Cerebellar nuclear complex (tissue), 1 donor: Measurements from ENCODE around the gene CDC42EP5.
"Not testable (repeated sequence)": the region's sequence is repeated elsewhere in the genome, so short reads cannot be mapped to it uniquely, and the experiment has no call there.

Experiments used
- DNase-seq, 2 experiments: peaks; one replicate each; lab custom pipeline; 2025; lab: John Stamatoyannopoulos, UW

Gene CDC42EP5

DNA sequence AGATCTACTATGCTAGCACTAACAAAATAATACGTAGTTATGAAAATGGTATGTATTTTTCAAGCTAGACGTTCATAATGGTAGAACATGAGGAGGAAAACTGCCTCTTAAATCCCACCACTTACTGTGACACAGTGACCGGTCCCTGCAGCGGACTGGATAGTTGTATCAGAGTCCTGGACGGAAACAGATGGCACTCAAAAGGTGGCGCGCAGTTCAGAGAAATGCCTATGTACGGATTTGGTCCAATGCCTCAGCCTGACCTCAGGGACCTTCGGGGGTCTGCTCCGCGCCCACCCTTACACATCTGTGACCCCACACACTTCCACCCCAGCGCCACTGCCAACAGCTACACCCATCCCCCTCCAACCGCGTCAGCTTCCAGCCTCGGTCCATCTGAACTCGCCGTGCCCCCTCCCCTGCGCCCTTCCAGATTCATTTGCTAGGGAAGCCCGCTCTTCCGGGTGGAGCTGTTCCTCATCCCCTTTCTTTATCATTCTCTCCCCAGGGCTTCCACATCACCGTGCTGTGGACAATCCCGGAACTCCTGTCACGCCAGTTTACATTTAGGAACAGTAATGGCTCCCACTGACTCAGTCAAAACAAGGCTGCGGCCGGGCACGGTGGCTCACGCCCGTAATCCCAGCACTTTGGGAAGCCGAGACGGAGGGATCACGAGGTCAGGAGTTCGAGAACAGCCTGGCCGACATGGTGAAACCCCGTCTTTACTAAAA lies 24.9 kb downstream of the CDC42EP5 start:
- no peak for DNase-seq

DNA sequence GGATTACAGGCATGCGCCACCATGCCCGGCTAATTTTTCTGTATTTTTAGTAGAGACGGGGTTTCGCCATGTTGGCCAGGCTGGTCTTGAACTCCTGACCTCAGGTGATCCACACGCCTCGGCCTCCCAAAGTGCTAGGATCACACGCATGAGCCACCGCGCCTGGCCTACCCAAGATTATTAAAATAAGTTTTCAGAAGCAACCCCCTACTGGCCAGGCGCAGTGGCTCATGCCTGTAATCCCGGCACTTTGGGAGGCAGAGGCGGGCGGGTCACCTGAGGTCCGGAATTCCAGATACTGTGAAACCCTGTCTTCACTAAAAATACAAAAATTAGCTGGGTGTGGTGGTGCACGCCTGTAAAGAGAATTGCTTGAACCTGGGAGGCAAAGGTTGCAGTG lies 26.7 kb downstream of the CDC42EP5 start:
- DNase-seq = not testable (repeated sequence)

- DNase-seq = no peak
These were observed 28.4 kb downstream of the CDC42EP5 start for GRCh38 chr19:54444737-54445136.

- no peak for DNase-seq
These were observed 32.5 kb downstream of the CDC42EP5 start for GRCh38 chr19:54440641-54441040.

GRCh38 chr19:54439174-54439851 lies 33.8 kb downstream of the CDC42EP5 start:
- DNase-seq = no peak

DNA sequence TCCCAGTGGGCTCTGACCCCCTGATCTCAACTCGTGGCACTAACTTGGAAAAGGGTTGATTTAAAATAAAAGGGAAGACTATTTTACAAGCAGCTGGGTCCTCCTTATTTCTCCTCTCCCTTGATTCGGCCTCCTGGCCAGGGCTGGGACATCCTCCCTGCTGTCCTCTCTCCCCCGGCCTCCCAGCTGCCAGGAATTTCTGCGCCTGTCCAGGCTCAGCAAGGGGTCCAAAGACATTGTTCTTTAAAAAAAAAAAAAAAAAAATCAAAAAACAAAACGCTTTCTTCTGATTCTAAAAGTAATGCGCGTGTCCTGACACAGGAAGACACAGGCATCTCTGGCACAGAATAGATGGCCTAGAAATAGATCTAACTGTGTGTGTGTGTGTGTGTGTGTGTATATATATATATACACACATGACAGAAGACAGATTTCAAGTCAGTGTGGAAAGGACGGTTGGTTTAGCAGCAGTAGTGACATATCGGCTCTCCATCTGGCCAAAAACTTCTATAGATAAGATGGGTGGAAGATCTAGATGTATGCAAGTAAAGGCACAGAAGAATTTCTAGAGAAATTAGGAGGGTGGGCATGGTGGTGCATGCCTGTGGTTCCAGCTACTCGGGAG lies 36.4 kb downstream of the CDC42EP5 start:
- no peak for DNase-seq

DNA sequence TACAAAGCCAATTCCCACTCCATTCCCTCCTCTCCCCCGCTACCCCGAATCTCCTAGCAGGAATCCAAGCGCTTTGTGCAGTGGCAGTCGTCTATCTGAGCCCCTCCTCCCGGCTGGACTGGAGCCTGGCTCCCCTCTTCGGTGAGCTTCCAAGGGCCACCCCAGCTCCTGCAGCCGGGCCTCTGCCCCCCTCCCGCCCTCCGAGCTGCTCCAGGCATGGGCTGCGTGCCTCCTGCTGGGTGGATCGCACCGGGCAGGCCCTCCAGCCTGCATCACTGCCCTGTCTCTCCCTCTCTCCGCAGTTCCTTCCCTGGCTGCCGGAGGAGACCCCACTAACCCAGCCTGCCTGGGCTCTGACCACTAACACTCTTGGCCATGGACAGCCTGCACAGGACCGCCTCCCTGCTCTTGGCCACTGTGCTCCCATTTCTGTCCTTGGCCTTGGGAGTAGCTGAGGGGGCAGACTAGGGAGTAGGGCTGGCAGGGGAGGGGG lies 37.0 kb downstream of the CDC42EP5 start:
- no peak for DNase-seq

GRCh38 chr19:54435551-54436016 lies 37.5 kb downstream of the CDC42EP5 start:
- DNase-seq = no peak

GRCh38 chr19:54434873-54435214 lies 38.3 kb downstream of the CDC42EP5 start:
- no peak for DNase-seq

GRCh38 chr19:54434112-54434872 lies 38.8 kb downstream of the CDC42EP5 start:
- no peak for DNase-seq

DNA sequence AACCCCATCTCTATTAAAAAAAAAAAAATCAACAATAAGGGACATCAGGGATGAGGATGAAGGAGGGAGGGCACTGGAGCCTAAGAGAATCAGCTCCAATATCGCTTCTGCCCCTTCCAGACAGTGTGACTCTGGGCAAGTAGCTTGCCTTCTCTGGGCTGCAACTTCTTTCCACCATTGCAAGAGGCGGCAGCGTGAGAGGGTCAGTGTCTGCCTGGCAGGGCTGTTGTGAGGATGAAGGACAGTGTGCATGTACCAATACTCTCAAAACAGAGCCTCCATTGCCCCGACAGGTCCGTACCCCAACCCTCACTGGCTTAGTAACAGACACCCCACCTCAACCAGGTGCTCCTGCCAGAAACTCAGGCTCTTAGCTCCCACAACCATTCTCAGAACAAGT lies 39.4 kb downstream of the CDC42EP5 start:
- DNase-seq = no peak

DNA sequence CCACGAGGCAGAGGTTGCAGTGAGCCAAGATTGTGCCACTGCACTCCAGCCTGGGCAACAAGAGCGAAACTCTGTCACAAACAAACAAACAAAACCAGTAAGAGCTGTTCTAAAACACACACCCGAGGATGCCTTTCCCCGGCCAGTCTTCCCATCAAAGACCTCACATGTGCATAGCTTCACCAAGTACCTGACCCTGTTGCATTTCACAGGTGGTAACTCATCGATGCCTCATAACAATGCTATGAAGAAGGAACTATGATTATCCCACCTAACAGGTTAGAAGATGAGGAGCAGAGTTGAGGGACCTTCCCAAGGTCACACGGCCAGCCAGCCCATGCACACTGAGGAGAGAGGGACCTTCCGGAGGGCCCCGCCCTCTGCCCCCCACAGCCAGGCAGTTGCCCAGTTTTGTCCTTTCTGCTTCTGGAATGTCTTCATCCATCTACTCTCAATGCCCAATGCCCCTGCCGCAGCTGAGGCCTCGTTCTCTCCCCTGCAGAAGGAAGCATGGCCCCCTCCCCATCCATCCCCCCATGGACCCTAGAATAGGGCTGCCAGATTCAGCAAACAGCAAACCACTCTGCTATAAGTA lies 40.9 kb downstream of the CDC42EP5 start:
- no peak for DNase-seq

- DNase-seq = no peak
These were observed 41.7 kb downstream of the CDC42EP5 start for GRCh38 chr19:54431255-54431838.

DNA sequence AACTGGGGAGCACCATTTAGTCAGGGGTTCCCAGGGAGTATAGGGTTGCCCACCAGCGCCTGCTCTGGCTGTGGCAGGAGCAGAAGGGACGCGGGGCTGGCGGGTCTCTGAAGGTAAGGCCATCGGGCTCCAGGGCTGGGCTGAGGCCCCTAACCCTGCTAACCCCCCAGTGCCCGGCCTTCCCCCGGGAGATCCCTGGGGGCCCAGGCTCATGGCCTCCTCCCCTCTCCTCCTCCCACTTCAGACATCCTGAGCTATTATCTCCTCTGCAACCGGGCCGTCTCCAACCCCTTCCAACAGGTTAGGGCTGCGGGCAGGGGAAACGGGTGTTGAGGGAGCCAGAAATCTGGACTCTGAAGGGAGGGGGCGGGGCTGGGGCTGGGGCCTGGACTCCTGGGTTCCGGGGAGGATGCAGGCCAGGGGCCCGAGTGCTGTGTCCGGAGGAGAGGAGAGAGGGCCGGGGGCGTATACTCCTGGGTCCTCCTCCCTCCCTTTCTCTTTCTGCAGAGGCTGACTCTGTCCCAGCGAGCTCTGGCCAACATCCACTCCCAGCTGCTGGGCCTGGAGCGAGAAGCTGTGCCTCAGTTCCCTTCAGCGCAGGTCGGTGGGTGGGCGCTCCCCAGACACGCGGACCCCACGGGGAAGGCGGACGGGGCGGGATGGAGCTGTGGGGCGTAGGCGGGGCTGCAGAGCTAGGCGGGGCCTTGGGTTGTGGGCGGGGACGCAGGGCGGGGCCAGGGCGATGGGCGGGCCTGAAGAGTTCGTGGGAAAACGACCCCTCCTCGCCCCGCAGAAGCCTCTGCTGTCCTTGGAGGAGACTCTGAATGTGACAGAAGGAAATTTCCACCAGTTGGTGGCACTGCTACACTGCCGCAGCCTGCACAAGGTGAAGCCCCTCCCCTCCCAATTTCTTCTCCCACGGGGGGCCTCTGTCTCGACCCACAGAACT lies 42.5 kb downstream of the CDC42EP5 start:
- no peak for DNase-seq

- no peak for DNase-seq
These were observed 43.4 kb downstream of the CDC42EP5 start for GRCh38 chr19:54429545-54430227.

DNA sequence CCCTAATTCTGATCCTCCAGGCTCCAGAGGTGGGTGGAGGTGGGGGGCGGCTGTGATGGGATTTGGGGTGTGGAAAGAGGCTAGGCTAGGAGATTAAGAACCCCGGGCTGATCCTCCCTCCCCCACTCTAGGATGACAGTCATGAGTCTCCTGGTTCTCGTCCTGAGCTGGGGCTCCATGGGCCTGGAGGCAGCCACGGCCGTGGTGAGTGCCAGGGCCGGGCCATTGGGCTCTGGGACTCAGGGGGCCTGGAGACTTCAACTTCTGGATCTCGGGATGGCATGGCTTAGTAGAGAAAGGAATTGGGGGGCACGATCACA lies 44.0 kb downstream of the CDC42EP5 start:
- no peak for DNase-seq

DNA sequence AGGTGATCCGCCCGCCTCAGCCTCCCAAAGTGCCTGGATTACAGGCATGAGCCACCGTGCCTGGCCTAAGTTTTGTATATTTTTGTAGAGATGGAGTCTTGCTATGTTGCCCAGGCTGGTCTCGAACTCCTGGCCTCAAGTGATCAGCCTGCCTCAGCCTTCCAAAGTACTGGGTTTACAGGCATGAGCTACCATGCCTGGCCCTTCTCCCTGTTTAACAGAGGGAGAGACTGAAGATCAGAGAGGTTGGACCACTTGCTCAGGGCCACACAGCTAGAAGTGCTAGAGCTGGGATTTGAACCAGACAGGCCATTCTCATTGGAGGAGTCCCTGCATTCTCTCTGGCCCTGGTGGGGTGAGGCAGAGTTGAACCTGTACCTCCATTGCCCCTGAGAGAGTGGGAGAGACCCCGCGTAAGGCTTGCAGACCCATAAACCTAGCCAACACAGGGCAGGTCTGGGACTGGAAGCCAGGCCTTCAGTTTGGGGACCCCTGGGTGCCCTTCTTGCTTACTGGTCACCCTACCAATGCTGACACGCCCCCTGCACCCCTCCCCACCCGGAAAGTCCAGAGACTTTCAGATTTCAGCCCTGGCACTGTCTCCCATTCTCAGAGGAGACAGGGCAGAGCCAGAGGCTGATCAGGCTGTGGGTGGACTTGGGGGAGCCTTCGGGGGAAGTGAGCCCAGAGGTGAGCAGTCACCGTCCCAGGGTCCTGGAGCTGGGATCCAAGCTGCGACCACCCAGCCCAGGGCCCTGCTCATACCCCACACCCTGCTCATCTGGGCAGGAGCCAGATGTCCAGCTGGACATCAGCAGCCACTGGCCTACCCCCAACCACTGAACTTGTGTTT lies 44.5 kb downstream of the CDC42EP5 start:
- no peak for DNase-seq

- no peak for DNase-seq
These were observed 45.5 kb downstream of the CDC42EP5 start for GRCh38 chr19:54427586-54427985.
